IMR-90 (cell line): ENCODE data around the gene ZNF287. TPM values are rescaled to one million over a fixed set of nuclear protein-coding genes. Genes with fewer than 3 reads are reported as not detected.

Experiments used
- ATAC-seq: fragments of 200-7000 bp; cut with Tn5 transposase; 2 replicates; pipeline ENCODE4 v1.9.1; 2020; ENCODE audit warnings: low read depth, mild to moderate bottlenecking, moderate library complexity
- BruUV-seq: library from RNA; stranded (reverse); fragments of 400-500 nt; replicated peaks from 2 replicates; lab custom pipeline; 2021; lab: Mats Ljungman, UMichigan
- CTCF ChIA-PET: fragments of 300-600 bp; formaldehyde crosslinking; extraction: SDS; loops from one replicate; lab custom pipeline; 2021; ENCODE audit warnings: antibody characterized with exemption; lab: Yijun Ruan, JAX
- POLR2A ChIA-PET: fragments of 300-600 bp; sonication (Branson Sonifier 250); formaldehyde crosslinking; loops from one replicate; lab custom pipeline; 2022; ENCODE audit warnings: antibody characterized with exemption; ENCODE audit not compliant: unreplicated experiment; lab: Charles Lee
- DNase-seq: peaks from one replicate; pipeline ENCODE4 v3.0.0; 2013
- H2AFZ ChIP-seq: replicated peaks from 2 replicates; pipeline ENCODE3; 2013; ENCODE audit warnings: low read length, mild to moderate bottlenecking; ENCODE audit not compliant: poor library complexity
- H2AK5ac ChIP-seq: 2 replicates; pipeline ENCODE4 v1.6.1; 2013; ENCODE audit warnings: low read depth, low read length, inconsistent platforms
- H2AK9ac ChIP-seq: replicated peaks from 2 replicates; pipeline ENCODE3; 2013; ENCODE audit warnings: mild to moderate bottlenecking, low read depth, low read length, moderate library complexity; ENCODE audit not compliant: poor library complexity
- H2BK120ac ChIP-seq: 2 replicates; pipeline ENCODE4 v1.6.1; 2013; ENCODE audit warnings: low read depth, low read length, inconsistent platforms
- H2BK15ac ChIP-seq: 3 replicates; pipeline ENCODE4 v1.6.1; 2013; ENCODE audit warnings: low read depth, low read length, inconsistent platforms
- H2BK20ac ChIP-seq: 2 replicates; pipeline ENCODE4 v1.6.1; 2013; ENCODE audit warnings: low read depth, mild to moderate bottlenecking, inconsistent platforms, low read length, moderate library complexity
- H2BK5ac ChIP-seq: 2 replicates; pipeline ENCODE4 v1.6.1; 2013; ENCODE audit warnings: mild to moderate bottlenecking, low read depth, low read length, inconsistent platforms; ENCODE audit not compliant: poor library complexity, severe bottlenecking
- H3K14ac ChIP-seq: replicated peaks from 2 replicates; pipeline ENCODE4 v1.6.1; 2013; ENCODE audit warnings: low read depth, low read length, inconsistent platforms
- H3K18ac ChIP-seq: 2 replicates; pipeline ENCODE4 v1.6.1; 2013; ENCODE audit warnings: low read depth, low read length, control low read depth
- H3K23ac ChIP-seq: 2 replicates; pipeline ENCODE4 v1.6.1; 2013; ENCODE audit warnings: low read depth, low read length, inconsistent platforms
- H3K27ac ChIP-seq: 2 replicates; pipeline ENCODE4 v1.5.1; 2013; ENCODE audit warnings: mild to moderate bottlenecking, control low read depth, low read length; ENCODE audit not compliant: insufficient read depth
- H3K27me3 ChIP-seq: 2 replicates; pipeline ENCODE4 v1.6.1; 2013; ENCODE audit warnings: low read length; ENCODE audit not compliant: control insufficient read depth, insufficient read depth
- H3K36me3 ChIP-seq: 2 replicates; pipeline ENCODE4 v1.6.1; 2013; ENCODE audit warnings: low read length, mixed read lengths; ENCODE audit not compliant: control insufficient read depth, insufficient read depth
- H3K4ac ChIP-seq: 2 replicates; pipeline ENCODE4 v1.6.1; 2013; ENCODE audit warnings: low read depth, low read length, inconsistent platforms
- H3K4me1 ChIP-seq: 2 replicates; pipeline ENCODE4 v1.6.1; 2013; ENCODE audit warnings: low read length, mixed read lengths; ENCODE audit not compliant: control insufficient read depth, insufficient read depth
- H3K4me2 ChIP-seq: 2 replicates; pipeline ENCODE4 v1.6.1; 2013; ENCODE audit warnings: low read depth, mild to moderate bottlenecking, control low read depth, low read length, moderate library complexity
- H3K4me3 ChIP-seq: 2 replicates; pipeline ENCODE4 v1.5.1; 2013; ENCODE audit warnings: low read depth, mild to moderate bottlenecking, control low read depth, low read length, moderate library complexity; ENCODE audit not compliant: insufficient read depth
- H3K56ac ChIP-seq: 2 replicates; pipeline ENCODE4 v1.6.1; 2013; ENCODE audit warnings: low read length, inconsistent platforms; ENCODE audit not compliant: insufficient read depth; ENCODE audit errors: extremely low read depth
- H3K79me1 ChIP-seq, 2 experiments: 2 replicates each; pipeline ENCODE4 v1.6.1; 2013; ENCODE audit warnings: low read length in 2 of 2, inconsistent platforms in 1 of 2, low read depth in 1 of 2
- H3K9ac ChIP-seq: 2 replicates; pipeline ENCODE4 v1.6.1; 2013; ENCODE audit warnings: low read depth, low read length, control low read depth
- H3K9me1 ChIP-seq: 2 replicates; pipeline ENCODE4 v1.6.1; 2013; ENCODE audit warnings: low read length, inconsistent platforms; ENCODE audit not compliant: insufficient read depth
- H3K9me3 ChIP-seq: 2 replicates; pipeline ENCODE4 v1.6.1; 2013; ENCODE audit warnings: low read length; ENCODE audit not compliant: control insufficient read depth, insufficient read depth
- H4K20me1 ChIP-seq: 2 replicates; pipeline ENCODE4 v1.6.1; 2013; ENCODE audit warnings: low read length, inconsistent platforms; ENCODE audit not compliant: insufficient read depth
- H4K5ac ChIP-seq: 2 replicates; pipeline ENCODE4 v1.6.1; 2013; ENCODE audit warnings: mild to moderate bottlenecking, low read depth, low read length, control low read depth
- H4K8ac ChIP-seq, 2 experiments: 2 replicates each; pipeline ENCODE4 v1.6.1; 2013; ENCODE audit warnings: low read depth in 2 of 2, low read length in 2 of 2, control low read depth in 1 of 2, inconsistent platforms in 1 of 2
- H4K91ac ChIP-seq: 2 replicates; pipeline ENCODE4 v1.6.1; 2013; ENCODE audit warnings: low read depth, low read length, inconsistent platforms; ENCODE audit not compliant: insufficient read depth
- CEBPB ChIP-seq: IDR thresholded peaks from 2 replicates; pipeline ENCODE4 v1.6.1; 2012; ENCODE audit warnings: low read depth, low read length, improper control_type of control experiment
- ELK1 ChIP-seq: fragments of 150-350 bp; IDR thresholded peaks from 2 replicates; pipeline ENCODE4 v1.6.1; 2016; ENCODE audit warnings: low read depth, mild to moderate bottlenecking, low read length, moderate library complexity, borderline replicate concordance
- RAD21 ChIP-seq: IDR thresholded peaks from 2 replicates; pipeline ENCODE4 v1.6.1; 2012; ENCODE audit warnings: low read length, improper control_type of control experiment
- RCOR1 ChIP-seq: IDR thresholded peaks from 2 replicates; pipeline ENCODE4 v1.6.1; 2012; ENCODE audit warnings: mild to moderate bottlenecking, low read length, improper control_type of control experiment; ENCODE audit not compliant: insufficient replicate concordance
- SMC3 ChIP-seq: fragments of 150-350 bp; IDR thresholded peaks from 2 replicates; pipeline ENCODE4 v1.6.1; 2016; ENCODE audit warnings: low read depth, mild to moderate bottlenecking, antibody characterized with exemption, low read length, moderate library complexity
- WGBS, 2 experiments: methylation state at CpG; one replicate each; pipeline versions ENCODE4 v1.1.5 to v1.1.7; 2013; ENCODE audit warnings: missing lambda C conversion rate in 2 of 2; ENCODE audit not compliant: insufficient read length in 1 of 2; ENCODE audit errors: extremely low coverage in 2 of 2; 5-methylcytosine and 5-hydroxymethylcytosine counted together
- dilution Hi-C: fragments of 300-500 bp; cut with HindIII; formaldehyde crosslinking; loops from one replicate; pipeline ENCODE4 v1.14.3; 2018; ENCODE audit warnings: low sequenced_read_pairs; ENCODE audit not compliant: unreplicated experiment
- in situ Hi-C: fragments of 300-500 bp; cut with MboI; formaldehyde crosslinking; loops from 3 replicates; pipeline ENCODE4 v1.14.3; 2019; ENCODE audit warnings: low sequenced_read_pairs, inconsistent platforms, mixed read lengths
- intact Hi-C: fragments of 100-400 bp; cut with micrococcal nuclease; formaldehyde crosslinking; loops from 2 replicates; pipeline ENCODE4 v1.10.0; 2022
- polyA plus RNA-seq, 3 experiments: library from polyadenylated mRNA; depleted of rRNA; stranded (reverse); fragments of >200 nt; gene quantifications; 2 replicates each; pipeline ENCODE4 v1.2.3, GENCODE V29; 2012; ENCODE audit warnings: low replicate concordance in 1 of 3
- total RNA-seq: library from RNA; depleted of rRNA; stranded (reverse); fragments of >200 nt; gene quantifications from 2 replicates; pipeline ENCODE4 v1.2.3, GENCODE V29; 2012

ZNF287 gene
- total and polyA plus RNA-seq, 2 of the 4 experiments (the other 2 are of a cell fraction): 5.3 to 7.0 TPM

- no peak overlapping the region for H2AK9ac ChIP-seq
- CTCF ChIA-PET: no interaction called here
Measured at GRCh38 chr17:16599537-16599936, 30.5 kb upstream of the ZNF287 start.

More at GRCh38 chr17:16599537-16599936, 30.5 kb upstream of the ZNF287 start:
- no peak overlapping the region for H2BK20ac ChIP-seq
- peaks cover 7% of the 10 kb centered on the region; the same call in 1 of the 2 replicates for H3K9me3 ChIP-seq
- H3K18ac ChIP-seq: no peak overlapping the region
- no peak overlapping the region for H4K5ac ChIP-seq
- H3K36me3 ChIP-seq: no peaks in the 10 kb centered on the region
- no peak overlapping the region for H3K56ac ChIP-seq
- H3K9me1 ChIP-seq: no peaks in the 10 kb centered on the region
- 63% methylated on average over 4 of the region's 5 CpGs; no CpG with 5 or more reads in 1 of the 2 experiments for WGBS, 2 experiments
- H2AK5ac ChIP-seq: no peak overlapping the region
- no peak overlapping the region for H3K4ac ChIP-seq
- H2BK5ac ChIP-seq: no peak overlapping the region
- H4K20me1 ChIP-seq: no peaks in the 10 kb centered on the region
- H3K14ac ChIP-seq: no peak overlapping the region
- DNase-seq (no peak), ATAC-seq (no peak)
- no peak overlapping the region for H3K4me2 ChIP-seq
- H3K27me3 ChIP-seq: peaks cover 15% of the 10 kb centered on the region
- no peak overlapping the region for H2BK15ac ChIP-seq
- TF ChIP-seq CEBPB (no peak), RCOR1 (no peak), ELK1 (no peak), SMC3 (no peak), RAD21 (no peak)
- H3K27ac ChIP-seq: no peak overlapping the region
- dilution Hi-C loops (no loop called here), intact Hi-C loops (no loop called here), in situ Hi-C loops (no loop called here)
- no peak overlapping the region for H2BK120ac ChIP-seq
- H3K79me1 ChIP-seq: no peaks in the 10 kb centered on the region
- POLR2A ChIA-PET: no interaction called here
- H2AFZ ChIP-seq: no peak overlapping the region
- H4K91ac ChIP-seq: no peak overlapping the region
- no peak overlapping the region for H4K8ac ChIP-seq
- H3K4me1 ChIP-seq: no peaks in the 10 kb centered on the region
- no peak overlapping the region for H3K4me3 ChIP-seq
- H3K9ac ChIP-seq: no peak overlapping the region
- H3K23ac ChIP-seq: no peak overlapping the region
- BruUV-seq: no TSS peak
